Frontal cortex (tissue), 4 donors: ENCODE results near the gene CCL28. TPM values are rescaled to one million over a fixed set of nuclear protein-coding genes. Genes with fewer than 3 reads are reported as not detected.
"Not testable (repeated sequence)": the region's sequence is repeated elsewhere in the genome, so short reads cannot be mapped to it uniquely, and the experiment has no call there.

Experiments
- DNase-seq, 2 donors: peaks; one replicate each; pipeline ENCODE4 v3.0.0; 2012; ENCODE audit warnings: low spot score in 2 of 2
- FAIRE-seq: peaks from 2 replicates; lab custom pipeline; 2012; peaks lifted over from hg19 to GRCh38; lab: Jason Lieb, UNC
- total RNA-seq: library from RNA; depleted of rRNA; stranded (reverse); fragments of >200 nt; gene quantifications from one replicate; pipeline ENCODE4 v1.2.3, GENCODE V29; 2014
- donor health status: control.
- donor health status: control.
- donor health status: control.

CCL28 gene
- total RNA-seq: 0.41 TPM

DNA sequence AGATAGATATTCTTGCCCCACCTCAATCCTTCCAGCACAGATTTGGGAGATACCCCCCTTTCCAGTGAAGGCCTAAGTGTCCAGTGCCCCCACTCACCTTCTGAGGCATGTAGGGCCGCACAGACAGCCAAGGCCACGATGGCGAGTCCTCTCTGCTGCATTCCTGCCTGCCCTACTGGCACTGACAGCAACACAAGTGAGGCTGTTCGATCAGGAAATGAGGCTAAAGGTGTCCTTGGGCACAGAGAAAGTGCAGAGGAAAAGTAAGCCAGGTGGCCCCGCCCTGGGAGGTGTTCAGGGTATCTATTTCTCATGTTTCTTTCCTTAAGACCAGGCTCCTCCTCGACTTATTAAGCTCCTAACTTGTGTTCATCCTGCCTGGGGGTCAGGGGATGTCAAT lies at the start of gene CCL28:
TSS of gene CCL28 (minus strand) at position 236 of the 400 bp plus-strand sequence. CDS start at position 161, 75 bp downstream.
- FAIRE-seq (no peak), DNase-seq (no peak)

GRCh38 chr5:43461066-43461465 lies 48.9 kb upstream of the CCL28 start:
- no peak for FAIRE-seq
- no peak for DNase-seq

DNA sequence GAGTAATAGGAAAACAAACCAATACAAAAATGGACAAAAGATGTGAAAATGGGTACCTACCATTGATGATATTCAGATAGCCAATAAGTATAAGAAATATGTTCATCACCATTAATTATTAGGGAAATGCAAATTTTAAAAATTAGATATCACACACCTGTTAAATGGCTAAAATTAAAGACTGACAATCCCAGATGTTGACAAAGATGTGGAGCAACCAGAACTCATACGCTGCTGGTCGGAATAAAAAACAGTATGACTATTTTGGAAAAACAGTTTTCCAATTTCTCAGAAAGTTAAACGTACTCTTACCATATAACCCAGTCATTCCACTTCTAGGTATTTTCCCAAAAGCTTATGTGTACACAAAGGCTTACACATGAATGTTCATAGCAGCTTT lies 44.4 kb upstream of the CCL28 start:
- no peak for FAIRE-seq
- DNase-seq: no peak

DNA sequence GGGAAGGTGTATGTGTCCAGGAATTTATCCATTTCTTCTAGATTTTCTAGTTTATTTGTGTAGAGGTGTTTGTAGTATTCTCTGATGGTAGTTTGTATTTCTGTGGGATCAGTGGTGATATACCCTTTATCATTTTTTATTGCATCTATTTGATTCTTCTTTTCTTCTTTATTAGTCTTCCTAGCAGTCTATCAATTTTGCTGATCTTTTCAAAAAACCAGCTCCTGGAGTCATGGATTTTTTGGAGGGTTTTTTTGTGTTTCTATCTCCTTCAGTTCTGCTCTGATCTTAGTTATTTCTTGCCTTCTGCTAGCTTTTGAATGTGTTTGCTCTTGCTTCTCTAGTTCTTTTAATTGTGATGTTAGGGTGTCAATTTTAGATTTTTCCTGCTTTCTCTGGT lies 29.4 kb upstream of the CCL28 start:
- not testable (repeated sequence) for DNase-seq, FAIRE-seq

GRCh38 chr5:43437062-43437660 lies 25.0 kb upstream of the CCL28 start:
- DNase-seq: no peak
- FAIRE-seq: no peak

- DNase-seq (no peak), FAIRE-seq (no peak)
Measured at GRCh38 chr5:43433382-43433781, 21.2 kb upstream of the CCL28 start.

GRCh38 chr5:43432486-43433375 lies 20.5 kb upstream of the CCL28 start:
- DNase-seq: peak; percentile 1 to 18
- no peak for FAIRE-seq

DNA sequence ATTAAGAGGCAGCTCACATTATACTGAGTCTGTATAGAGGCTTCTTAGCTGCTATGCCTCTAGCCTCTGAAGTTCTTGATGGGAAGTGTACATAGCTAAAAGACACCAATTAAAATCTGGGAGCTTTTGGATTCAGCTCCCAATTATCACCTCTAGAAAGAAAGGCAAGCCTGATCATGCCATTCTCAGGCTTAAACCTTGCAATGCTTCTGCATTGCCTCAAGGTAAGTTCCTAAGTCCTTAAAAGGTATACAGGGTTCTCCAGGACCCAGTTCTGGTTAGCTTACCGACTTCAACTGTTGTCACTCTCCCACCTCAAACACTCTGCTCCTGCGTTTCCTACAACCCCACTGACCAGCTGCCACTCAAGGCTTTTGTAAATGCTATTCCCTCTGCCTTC lies 17.5 kb upstream of the CCL28 start:
- DNase-seq (no peak), FAIRE-seq (no peak)

- DNase-seq: no peak
- no peak for FAIRE-seq
Measured at GRCh38 chr5:43429016-43429415, 16.8 kb upstream of the CCL28 start.

GRCh38 chr5:43427306-43427705 lies 15.1 kb upstream of the CCL28 start:
- DNase-seq (no peak), FAIRE-seq (no peak)

GRCh38 chr5:43425983-43426382 lies 13.8 kb upstream of the CCL28 start:
- no peak for DNase-seq
- no peak for FAIRE-seq

- not testable (repeated sequence) for FAIRE-seq, DNase-seq
Measured at GRCh38 chr5:43423086-43423485, 10.9 kb upstream of the CCL28 start.

DNA sequence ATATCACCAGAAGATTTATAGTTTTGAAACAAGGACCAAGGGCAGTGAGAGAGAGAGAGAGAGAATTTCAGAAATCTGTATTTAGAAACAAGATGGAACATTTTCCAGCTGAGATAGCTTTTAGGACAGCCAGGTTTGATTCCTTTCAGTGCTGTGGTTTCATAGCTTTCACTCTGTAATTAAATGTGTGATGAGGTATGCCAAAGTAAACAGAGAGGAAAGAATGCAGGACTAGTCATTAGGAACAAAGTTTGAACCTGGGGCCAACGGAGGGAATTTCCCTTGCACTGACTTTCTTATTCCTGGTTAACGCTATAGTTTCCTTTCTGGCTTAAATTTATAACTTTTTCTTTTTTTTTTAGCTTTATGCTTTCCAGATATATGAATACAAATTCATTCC lies 10.0 kb upstream of the CCL28 start:
- DNase-seq (no peak), FAIRE-seq (no peak)

DNA sequence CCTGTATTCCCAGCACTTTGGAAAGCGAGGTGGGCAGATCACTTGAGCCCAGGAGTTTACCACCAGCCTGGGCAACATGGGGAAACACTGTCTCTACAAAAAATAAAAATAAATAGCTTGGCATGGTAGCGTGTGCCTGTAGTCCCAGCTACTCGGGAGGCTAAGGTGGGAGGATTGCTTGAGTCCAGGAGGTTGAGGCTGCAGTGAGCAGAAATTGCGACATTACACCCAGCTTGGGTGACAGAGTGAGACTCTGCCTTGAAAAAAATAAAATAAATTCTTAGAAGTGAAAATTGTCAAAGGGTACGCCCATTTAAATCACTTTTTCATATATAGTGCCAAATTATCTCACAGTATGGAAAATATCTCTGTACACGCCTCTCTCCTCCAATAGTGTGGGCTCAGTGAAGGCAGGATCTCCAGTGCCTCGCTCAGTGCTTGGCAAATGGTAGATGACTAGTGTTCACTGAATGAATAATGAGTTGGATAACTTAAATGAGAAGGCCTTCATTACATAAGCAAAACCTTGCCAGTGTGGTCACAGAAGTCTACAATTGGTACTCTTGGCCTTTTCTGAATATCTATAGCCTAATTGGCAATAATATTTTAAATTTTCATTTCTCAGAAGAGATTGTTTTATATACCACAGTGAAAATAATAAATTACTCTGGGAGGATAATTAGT lies 9.4 kb upstream of the CCL28 start:
- FAIRE-seq (no peak), DNase-seq (no peak)

DNA sequence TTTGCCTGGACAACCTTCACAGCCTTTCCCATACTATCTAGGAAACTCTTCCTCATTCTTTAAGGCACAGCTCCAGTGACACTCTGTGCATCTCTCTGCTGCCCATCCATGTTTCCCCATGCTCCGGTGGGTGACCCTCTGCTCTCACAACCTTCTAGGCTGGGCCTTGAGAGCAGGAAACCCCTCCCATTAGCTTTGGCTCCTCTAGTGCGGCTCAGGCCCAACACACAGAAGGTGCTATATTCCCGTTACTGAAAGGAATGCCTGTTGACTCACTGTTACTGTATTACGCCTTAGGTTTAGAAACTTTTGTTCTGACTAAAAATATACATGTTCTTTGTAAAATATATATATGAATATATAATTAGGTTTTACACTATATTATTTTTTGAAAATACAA lies 8.1 kb upstream of the CCL28 start:
- no peak for DNase-seq
- FAIRE-seq: no peak

GRCh38 chr5:43418561-43418960 lies 6.4 kb upstream of the CCL28 start:
- no peak for DNase-seq
- no peak for FAIRE-seq

- no peak for FAIRE-seq
- no peak for DNase-seq
Measured at GRCh38 chr5:43416803-43417394, 4.7 kb upstream of the CCL28 start.

- DNase-seq (no peak), FAIRE-seq (no peak)
Measured at GRCh38 chr5:43415935-43416802, 4.0 kb upstream of the CCL28 start.

- DNase-seq (no peak), FAIRE-seq (no peak)
Measured at GRCh38 chr5:43413966-43414365, 1.8 kb upstream of the CCL28 start.

- DNase-seq (no peak), FAIRE-seq (no peak)
Measured at GRCh38 chr5:43412644-43413043, 453 bp upstream of the CCL28 start.
